Kidney epithelial cell (primary cell): Measurements from ENCODE around the gene HLA-DQA1. TPM values are rescaled to one million over a fixed set of nuclear protein-coding genes. Genes with fewer than 3 reads are reported as not detected.

Source experiments
- DNase-seq: peaks from one replicate; pipeline ENCODE4 v3.0.0-alpha.2; 2010; ENCODE audit warnings: low read depth
- H3K27me3 ChIP-seq: 2 replicates; pipeline ENCODE4 v1.6.0; 2011; ENCODE audit warnings: low read length; ENCODE audit not compliant: control insufficient read depth, insufficient read depth
- H3K36me3 ChIP-seq: 2 replicates; pipeline ENCODE4 v1.5.1; 2011; ENCODE audit warnings: low read length; ENCODE audit not compliant: control insufficient read depth, insufficient read depth
- H3K4me3 ChIP-seq: 2 replicates; pipeline ENCODE4 v1.5.1; 2011; ENCODE audit warnings: low read depth, mild to moderate bottlenecking, control low read depth, low read length
- CTCF ChIP-seq: IDR thresholded peaks from 2 replicates; pipeline ENCODE4 v1.5.1; 2011; ENCODE audit warnings: mild to moderate bottlenecking, moderate library complexity, low read length, control low read depth, inconsistent platforms; ENCODE audit not compliant: insufficient read depth, poor library complexity, severe bottlenecking
- total RNA-seq: library from RNA; depleted of rRNA; stranded (reverse); fragments of >200 nt; gene quantifications from 2 replicates; pipeline ENCODE4 v1.2.3, GENCODE V29; 2015

The HLA-DQA1 gene
- total RNA-seq, 1 donor from 2014 or later = 0.21 TPM

GRCh38 chr6:32615885-32616532, 21.2 kb upstream of the HLA-DQA1 start:
- DNase-seq = no peak
- Histone ChIP-seq H3K36me3 (no peaks in the 10 kb centered on the region), H3K27me3 (no peaks in the 10 kb centered on the region), H3K4me3 (no peak overlapping the region)
- no peak for TF ChIP-seq CTCF

- no peak for TF ChIP-seq CTCF
- H3K36me3 ChIP-seq = no peaks in the 10 kb centered on the region
Measured at GRCh38 chr6:32617751-32618150, 19.5 kb upstream of the HLA-DQA1 start.

GRCh38 chr6:32621372-32621771, 15.8 kb upstream of the HLA-DQA1 start:
- TF ChIP-seq CTCF = no peak
- H3K27me3 ChIP-seq = no peaks in the 10 kb centered on the region

More at GRCh38 chr6:32617751-32618150, 19.5 kb upstream of the HLA-DQA1 start:
- no peaks in the 10 kb centered on the region for H3K27me3 ChIP-seq
- H3K4me3 ChIP-seq = no peak overlapping the region
- no peak for DNase-seq

GRCh38 chr6:32622545-32623401, 14.4 kb upstream of the HLA-DQA1 start:
- H3K36me3 ChIP-seq = no peaks in the 10 kb centered on the region
- H3K27me3 ChIP-seq = no peaks in the 10 kb centered on the region
- no peak overlapping the region for H3K4me3 ChIP-seq
- DNase-seq = no peak
- TF ChIP-seq CTCF = peak; percentile 13

More at GRCh38 chr6:32621372-32621771, 15.8 kb upstream of the HLA-DQA1 start:
- no peak for DNase-seq
- Histone ChIP-seq H3K4me3 (no peak overlapping the region), H3K36me3 (no peaks in the 10 kb centered on the region)

- no peaks in the 10 kb centered on the region for H3K27me3 ChIP-seq
- no peak for TF ChIP-seq CTCF
- H3K4me3 ChIP-seq = no peak overlapping the region
- H3K36me3 ChIP-seq = no peaks in the 10 kb centered on the region
- DNase-seq = no peak
Measured at GRCh38 chr6:32623693-32624092, 13.5 kb upstream of the HLA-DQA1 start.
